ENCODE measurements around the gene AOPEP.
"Not testable (repeated sequence)": the region's sequence is repeated elsewhere in the genome, so short reads cannot be mapped to it uniquely, and the experiment has no call there.

The AOPEP gene

GRCh38 chr9:94812343-94812742 lies 85.8 kb downstream of the AOPEP start:
- in situ Hi-C loops (cut with HindIII; ENCODE audit: low sequenced_read_pairs), result no loop called here

GRCh38 chr9:94813379-94813778 lies 86.9 kb downstream of the AOPEP start:
- in situ Hi-C loops (cut with HindIII; ENCODE audit: low sequenced_read_pairs), result no loop called here

GRCh38 chr9:94817291-94818177 lies 91.0 kb downstream of the AOPEP start:
- in situ Hi-C loops (cut with HindIII; ENCODE audit: low sequenced_read_pairs), result no loop called here

GRCh38 chr9:94818178-94818541 lies 91.7 kb downstream of the AOPEP start:
- in situ Hi-C loops (cut with HindIII; ENCODE audit: low sequenced_read_pairs), result no loop called here

DNA sequence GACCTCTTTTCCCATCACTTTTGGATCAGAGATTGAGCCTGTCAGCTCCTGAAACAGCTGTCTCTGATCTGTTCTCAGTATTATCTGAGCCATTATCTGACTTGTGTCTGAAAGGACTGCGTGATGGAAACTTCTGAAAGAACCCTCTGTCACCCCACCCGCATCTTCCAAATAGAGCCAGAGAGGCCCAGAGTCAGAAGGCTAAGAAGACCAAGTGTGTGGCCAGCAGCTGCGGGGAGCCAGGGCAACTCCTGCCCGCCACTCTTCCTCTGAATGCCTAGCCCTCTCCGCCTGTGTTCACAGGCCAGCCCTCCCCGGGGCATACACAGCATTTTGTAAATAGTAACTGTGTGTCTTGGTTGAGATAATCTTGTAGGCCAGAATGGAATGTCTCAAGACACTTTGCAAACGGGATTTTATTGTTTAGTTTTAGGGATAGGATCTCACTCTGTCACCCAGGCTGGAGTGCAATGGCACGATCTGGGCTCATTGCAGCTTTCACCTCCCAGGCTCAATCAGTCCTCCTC lies 92.7 kb downstream of the AOPEP start:
- in situ Hi-C loops (cut with HindIII; ENCODE audit: low sequenced_read_pairs), result no loop called here

GRCh38 chr9:94821098-94821887 lies 94.8 kb downstream of the AOPEP start:
- in situ Hi-C loops (cut with HindIII; ENCODE audit: low sequenced_read_pairs), result no loop called here

GRCh38 chr9:94822273-94822672 lies 95.8 kb downstream of the AOPEP start:
- in situ Hi-C loops (cut with HindIII; ENCODE audit: low sequenced_read_pairs), result no loop called here

DNA sequence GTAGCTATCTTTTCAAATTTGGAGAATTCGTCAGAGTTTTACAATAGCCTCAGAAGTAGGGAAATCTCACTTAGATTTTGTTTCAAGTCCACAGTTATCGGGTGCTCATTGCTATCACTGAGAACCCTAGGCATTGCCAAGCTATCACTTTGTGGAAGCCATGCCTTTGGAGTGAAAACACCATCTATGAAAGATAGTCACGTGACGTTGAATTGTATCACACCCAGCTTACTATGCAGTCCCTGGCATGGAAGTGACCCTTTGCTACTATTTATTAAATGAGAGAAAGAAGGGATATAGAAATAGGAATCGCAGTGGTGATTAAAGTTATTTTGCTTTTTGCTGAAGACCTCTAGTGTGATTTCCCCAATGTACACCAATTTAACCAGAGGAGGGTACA lies 97.2 kb downstream of the AOPEP start:
- in situ Hi-C loops (cut with HindIII; ENCODE audit: low sequenced_read_pairs), result no loop called here

- in situ Hi-C loops (cut with HindIII; ENCODE audit: low sequenced_read_pairs), result no loop called here
Observed at GRCh38 chr9:94824411-94824810, 97.9 kb downstream of the AOPEP start.

DNA sequence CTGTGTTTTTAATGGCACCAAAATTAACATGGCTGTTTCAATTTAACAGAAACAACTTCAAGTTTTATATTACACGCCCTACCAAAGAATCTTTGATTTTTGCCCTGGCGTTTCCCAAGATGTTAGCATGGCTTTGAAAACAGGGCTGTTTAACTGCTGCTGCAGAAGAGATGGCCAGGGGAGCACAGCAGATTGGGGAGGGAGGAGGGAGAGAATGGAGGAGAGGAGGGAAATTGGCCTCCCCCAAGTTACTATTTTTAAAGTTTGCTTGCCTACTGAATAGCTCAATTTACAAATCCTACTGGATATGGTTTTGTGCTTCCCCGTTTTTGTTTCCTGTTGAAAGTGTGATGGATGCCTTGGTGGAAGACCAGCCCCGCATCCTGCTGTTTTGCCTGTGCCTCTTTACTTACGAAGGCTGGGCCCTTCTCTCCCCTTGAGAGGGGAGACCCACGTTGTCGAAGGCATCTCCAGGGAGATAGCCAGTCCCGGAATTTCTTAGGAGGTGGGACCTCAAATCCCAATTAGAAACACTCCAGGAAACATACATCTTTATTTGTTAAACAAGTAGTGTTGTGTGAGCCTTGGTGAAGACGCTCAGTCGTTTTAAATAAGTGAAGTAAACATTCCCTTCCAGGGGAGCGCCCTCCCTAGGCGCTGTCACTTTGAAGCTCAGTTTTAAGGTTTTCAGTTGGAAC lies 98.6 kb downstream of the AOPEP start:
- in situ Hi-C loops (cut with HindIII; ENCODE audit: low sequenced_read_pairs), result no loop called here

DNA sequence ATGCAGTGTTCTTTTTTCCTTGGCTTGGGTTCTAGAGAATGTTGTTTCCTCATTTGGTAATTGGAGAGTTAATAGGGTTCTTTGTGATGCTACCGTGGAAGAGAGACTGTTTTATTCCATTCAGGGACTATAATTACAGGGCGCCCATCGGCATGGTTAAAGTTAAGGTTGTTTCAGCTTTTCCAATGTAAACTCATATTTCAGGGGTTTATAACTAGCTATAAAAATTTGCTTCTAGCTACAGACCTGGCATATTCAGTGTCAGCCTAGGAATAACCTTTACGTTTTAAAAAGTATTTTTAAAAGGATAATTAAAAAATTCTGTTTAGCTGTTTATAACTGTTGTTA lies 99.1 kb downstream of the AOPEP start:
- in situ Hi-C loops (cut with HindIII; ENCODE audit: low sequenced_read_pairs), result no loop called here

DNA sequence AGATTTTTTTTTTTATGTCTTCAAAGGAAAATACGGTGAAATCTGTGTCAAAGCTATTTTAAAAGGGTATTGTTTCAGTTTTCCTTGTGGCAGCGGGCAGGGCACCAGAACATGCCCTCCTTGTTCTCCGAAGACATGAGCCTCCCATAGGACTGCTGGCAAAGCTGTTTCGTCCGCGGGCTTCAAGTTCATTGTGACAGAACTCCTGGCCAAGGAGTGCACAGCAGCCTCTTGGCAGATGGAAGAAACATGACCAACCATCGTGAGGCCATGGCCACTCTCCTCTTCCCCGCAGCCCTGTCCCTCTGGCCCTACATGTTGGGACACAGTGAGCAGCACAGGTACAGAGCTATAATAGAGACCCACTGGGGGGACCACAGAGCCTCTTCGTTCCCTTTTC lies 99.5 kb downstream of the AOPEP start:
- in situ Hi-C loops (cut with HindIII; ENCODE audit: low sequenced_read_pairs), result no loop called here

DNA sequence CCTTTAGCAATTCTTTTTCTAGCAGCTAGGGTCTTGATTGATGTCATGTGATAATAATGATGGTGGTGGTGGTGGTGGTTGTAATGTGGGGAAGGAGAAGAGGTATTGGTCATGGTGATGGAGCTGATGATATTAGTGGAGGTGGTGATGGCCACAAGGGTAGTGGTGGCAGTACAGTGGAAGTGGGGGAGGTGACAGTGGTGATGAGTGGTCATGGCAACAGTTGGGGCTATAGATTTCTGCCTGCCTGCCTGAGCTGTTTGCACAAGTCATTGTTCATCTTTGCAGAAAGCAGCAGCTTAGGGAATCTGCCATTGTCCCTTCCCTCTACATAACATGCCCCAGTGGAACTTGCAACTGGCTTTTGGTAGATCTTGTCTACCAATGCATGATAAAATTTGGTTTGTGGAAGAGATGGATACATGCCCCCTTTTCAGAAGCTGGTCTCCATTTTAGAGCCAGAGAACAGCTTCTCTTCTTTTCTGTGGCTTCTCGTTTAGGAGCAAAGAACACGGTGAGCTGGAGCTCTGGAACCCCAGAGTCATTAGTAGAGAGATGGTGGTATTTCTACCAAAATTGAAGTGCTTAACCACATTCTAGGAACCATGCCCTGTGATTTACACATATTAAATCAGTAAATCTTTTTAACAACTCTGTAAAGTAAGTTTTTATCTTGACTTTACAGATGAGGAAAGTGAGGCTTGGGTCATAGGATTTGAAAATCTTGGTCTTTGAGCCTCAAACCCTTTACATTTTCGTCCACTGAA lies 100.3 kb downstream of the AOPEP start:
- in situ Hi-C loops (cut with HindIII; ENCODE audit: low sequenced_read_pairs), result no loop called here

- in situ Hi-C loops (cut with HindIII; ENCODE audit: low sequenced_read_pairs), result no loop called here
Observed at GRCh38 chr9:94827584-94828304, 101.2 kb downstream of the AOPEP start.

DNA sequence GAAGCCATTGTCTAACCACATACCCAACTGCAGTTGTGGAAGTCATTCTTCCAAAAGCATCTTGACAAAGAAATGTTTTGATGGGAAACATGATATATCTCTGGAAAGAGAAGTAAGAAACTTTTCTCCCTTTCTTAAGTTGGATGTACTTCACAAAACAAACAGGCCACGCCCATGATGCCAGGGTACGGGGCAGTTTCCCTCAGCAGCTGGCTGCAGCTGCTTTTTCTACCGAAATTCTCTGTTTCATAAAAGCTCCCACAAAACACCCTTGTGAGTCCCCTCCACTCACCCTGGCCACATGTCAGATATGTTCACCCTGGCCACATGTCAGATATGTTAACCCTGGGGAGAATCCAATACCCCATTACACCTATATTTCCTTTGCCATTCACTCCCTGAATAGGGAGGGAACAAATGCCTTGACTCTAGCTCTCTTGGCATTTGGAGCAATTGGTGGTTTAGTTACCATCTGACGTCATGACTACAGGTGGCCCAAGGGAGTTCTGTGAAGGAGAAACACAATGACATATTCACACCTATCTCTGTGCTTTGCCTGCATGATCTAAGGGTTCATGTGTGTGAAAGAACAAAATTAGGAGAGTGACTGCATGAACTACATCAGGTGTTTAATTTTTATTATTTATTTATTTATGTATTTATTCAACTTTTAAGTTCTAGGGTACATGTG lies 103.0 kb downstream of the AOPEP start:
- in situ Hi-C loops (cut with HindIII; ENCODE audit: low sequenced_read_pairs), result no loop called here

DNA sequence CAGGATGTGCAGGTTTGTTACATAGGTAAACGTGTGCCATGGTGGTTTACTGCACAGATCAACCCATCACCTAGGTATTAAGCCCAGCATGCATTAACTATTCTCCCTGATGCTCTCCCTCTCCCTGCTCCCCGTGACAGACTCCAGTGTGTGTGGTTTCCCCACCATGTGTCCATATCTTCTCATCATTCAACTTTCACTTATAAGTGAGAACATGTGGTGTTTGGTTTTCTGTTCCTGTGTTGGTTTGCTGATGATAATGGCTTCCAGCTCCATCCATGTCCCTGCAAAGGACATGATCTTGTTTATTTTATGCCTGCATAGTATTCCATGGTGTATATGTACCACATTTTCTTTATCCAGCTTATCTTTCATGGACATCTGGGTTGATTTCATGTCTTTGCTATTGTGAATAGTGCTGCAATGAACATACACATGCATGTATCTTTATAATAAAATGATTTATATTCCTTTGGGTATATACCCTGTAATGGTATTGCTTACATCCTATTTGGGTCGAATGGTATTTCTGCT lies 103.6 kb downstream of the AOPEP start:
- in situ Hi-C loops (cut with HindIII; ENCODE audit: low sequenced_read_pairs), result not testable (repeated sequence)

DNA sequence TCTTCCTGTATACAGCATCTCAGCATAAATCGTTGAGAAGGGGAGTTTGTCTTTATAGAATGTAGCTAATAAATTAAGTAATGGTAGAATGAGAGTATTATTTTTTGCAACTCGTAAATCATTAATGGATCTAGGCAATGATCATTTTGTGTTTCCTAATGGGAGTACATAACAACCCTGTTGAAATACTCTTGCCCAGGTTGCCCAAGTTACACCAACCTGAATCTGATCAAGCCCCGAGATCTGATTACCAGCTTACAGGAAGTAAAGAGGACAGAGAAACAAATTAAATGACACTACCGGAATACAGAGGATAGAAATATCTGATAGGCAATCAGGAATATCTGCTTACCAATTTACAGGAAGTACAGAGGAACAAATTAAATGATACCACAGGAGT lies 107.3 kb downstream of the AOPEP start:
- in situ Hi-C loops (cut with HindIII; ENCODE audit: low sequenced_read_pairs), result no loop called here

- in situ Hi-C loops (cut with HindIII; ENCODE audit: low sequenced_read_pairs), result no loop called here
Observed at GRCh38 chr9:94837404-94837803, 110.9 kb downstream of the AOPEP start.

GRCh38 chr9:94839398-94839797 lies 112.9 kb downstream of the AOPEP start:
- in situ Hi-C loops (cut with HindIII; ENCODE audit: low sequenced_read_pairs), result no loop called here

All from DLD1 (cell line).